K562 (cell line): Measurements from ENCODE around the gene RAB12.

ENCODE experiments used
- FOSL1 ChIP-seq: fragments of 200-800 bp; sonication (Bioruptor generic); conservative IDR thresholded peaks from 2 replicates; pipeline ENCODE4 v1.6.1; 2016; ENCODE audit warnings: missing genetic modification characterization, missing compliant biosample characterization
- IRF2 ChIP-seq: sonication (generic); formaldehyde crosslinking; IDR thresholded peaks from 2 replicates; pipeline ENCODE4 v1.8.1; 2022; ENCODE audit warnings: mild to moderate bottlenecking, missing genetic modification reagents
- MAFG ChIP-seq: fragments of 450-650 bp; conservative IDR thresholded peaks from 2 replicates; pipeline ENCODE4 v1.6.1; 2016; ENCODE audit warnings: missing genetic modification characterization, missing compliant biosample characterization
- NCOA1 ChIP-seq: fragments of 450-650 bp; IDR thresholded peaks from 2 replicates; pipeline ENCODE4 v1.6.1; 2016; ENCODE audit warnings: low read depth
- NFIC ChIP-seq: fragments of 450-650 bp; IDR thresholded peaks from 2 replicates; pipeline ENCODE4 v1.6.1; 2017; ENCODE audit warnings: mild to moderate bottlenecking, inconsistent platforms
- PML ChIP-seq: IDR thresholded peaks from 2 replicates; pipeline ENCODE4 v1.6.1; 2012; ENCODE audit warnings: low read length, inconsistent platforms
- PTRF ChIP-seq: fragments of 450-650 bp; IDR thresholded peaks from 2 replicates; pipeline ENCODE4 v1.6.1; 2016; ENCODE audit warnings: mild to moderate bottlenecking, missing genetic modification characterization, missing compliant biosample characterization
- SIN3A ChIP-seq, 2 experiments: fragments of 150-350 bp in 1 of 2; IDR thresholded peaks; 2 replicates each; pipeline ENCODE4 v1.6.1; 2011 to 2016; ENCODE audit warnings: borderline replicate concordance in 2 of 2, low read depth in 2 of 2, low read length in 2 of 2, mild to moderate bottlenecking in 2 of 2, moderate library complexity in 2 of 2; ENCODE audit not compliant: control insufficient read depth in 1 of 2
- SREBF2 ChIP-seq: sonication (generic); formaldehyde crosslinking; IDR thresholded peaks from 2 replicates; pipeline ENCODE4 v1.4.0; 2020; ENCODE audit warnings: mild to moderate bottlenecking, missing genetic modification reagents
- SRSF9 ChIP-seq: fragments of 200-400 bp; formaldehyde crosslinking; IDR thresholded peaks from 2 replicates; pipeline ENCODE4 v1.6.1; 2017; ENCODE audit warnings: low read depth, low read length, borderline replicate concordance
- ZNF274 ChIP-seq: IDR thresholded peaks from 2 replicates; pipeline ENCODE4 v1.6.1; 2011; ENCODE audit warnings: low read depth, mild to moderate bottlenecking, low read length, moderate library complexity, borderline replicate concordance
- ZNF583 ChIP-seq: fragments of 250-450 bp; sonication (Bioruptor Pico); IDR thresholded peaks from 2 replicates; pipeline ENCODE4 v1.4.0; 2020
- TF ChIP-seq, protein P1 (sequence below): sonication (generic); formaldehyde crosslinking; IDR thresholded peaks from 2 replicates; pipeline ENCODE4 v1.5.0; 2020; ENCODE audit warnings: missing genetic modification reagents
- TF ChIP-seq, protein P2 (sequence below), 3 experiments: IDR thresholded peaks in 2 of 3; conservative IDR thresholded peaks in 1 of 3; 2 replicates each; pipeline ENCODE4 v1.5.1; 2011 to 2012; ENCODE audit warnings: low read length in 3 of 3, mild to moderate bottlenecking in 3 of 3, control low read depth in 2 of 3, improper control_type of control experiment in 1 of 3, inconsistent platforms in 1 of 3, low read depth in 1 of 3, mixed read lengths in 1 of 3, moderate library complexity in 1 of 3; ENCODE audit not compliant: insufficient read depth in 2 of 3

DNA sequence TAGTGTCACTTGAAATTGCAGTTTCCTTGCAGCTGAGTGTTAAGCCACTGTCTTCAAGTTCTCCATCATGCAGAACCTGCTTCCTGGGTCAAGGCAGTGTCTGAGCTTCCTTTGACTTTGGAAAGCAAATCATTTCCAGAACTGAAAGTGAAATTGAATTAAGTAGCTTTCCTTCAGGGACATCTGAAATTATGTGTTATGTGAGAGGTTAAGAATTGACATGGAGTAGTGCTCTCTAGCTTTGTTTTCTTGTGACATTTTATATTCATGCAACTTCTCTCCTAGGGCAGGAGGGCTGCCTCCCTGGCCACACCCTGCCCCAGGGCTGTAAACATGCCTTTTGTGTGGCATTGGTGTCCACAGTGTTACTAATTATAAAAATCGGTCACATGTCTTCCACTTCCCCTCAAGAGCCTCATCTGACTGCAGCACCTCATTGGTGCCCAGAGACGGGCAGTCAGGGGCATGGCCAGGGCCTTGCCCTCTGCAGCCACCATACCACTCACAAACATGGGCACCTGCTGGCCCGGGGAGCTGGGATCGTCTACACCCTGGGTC is 14.4 kb downstream of the RAB12 start:
- TF ChIP-seq NCOA1 = no peak
- TF ChIP-seq, protein P1, sequence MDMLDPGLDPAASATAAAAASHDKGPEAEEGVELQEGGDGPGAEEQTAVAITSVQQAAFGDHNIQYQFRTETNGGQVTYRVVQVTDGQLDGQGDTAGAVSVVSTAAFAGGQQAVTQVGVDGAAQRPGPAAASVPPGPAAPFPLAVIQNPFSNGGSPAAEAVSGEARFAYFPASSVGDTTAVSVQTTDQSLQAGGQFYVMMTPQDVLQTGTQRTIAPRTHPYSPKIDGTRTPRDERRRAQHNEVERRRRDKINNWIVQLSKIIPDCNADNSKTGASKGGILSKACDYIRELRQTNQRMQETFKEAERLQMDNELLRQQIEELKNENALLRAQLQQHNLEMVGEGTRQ (CRISPR knock-in tag) = no peak
- TF ChIP-seq SREBF2 (CRISPR knock-in tag) = no peak
- no peak for TF ChIP-seq PML
- TF ChIP-seq, protein P2, sequence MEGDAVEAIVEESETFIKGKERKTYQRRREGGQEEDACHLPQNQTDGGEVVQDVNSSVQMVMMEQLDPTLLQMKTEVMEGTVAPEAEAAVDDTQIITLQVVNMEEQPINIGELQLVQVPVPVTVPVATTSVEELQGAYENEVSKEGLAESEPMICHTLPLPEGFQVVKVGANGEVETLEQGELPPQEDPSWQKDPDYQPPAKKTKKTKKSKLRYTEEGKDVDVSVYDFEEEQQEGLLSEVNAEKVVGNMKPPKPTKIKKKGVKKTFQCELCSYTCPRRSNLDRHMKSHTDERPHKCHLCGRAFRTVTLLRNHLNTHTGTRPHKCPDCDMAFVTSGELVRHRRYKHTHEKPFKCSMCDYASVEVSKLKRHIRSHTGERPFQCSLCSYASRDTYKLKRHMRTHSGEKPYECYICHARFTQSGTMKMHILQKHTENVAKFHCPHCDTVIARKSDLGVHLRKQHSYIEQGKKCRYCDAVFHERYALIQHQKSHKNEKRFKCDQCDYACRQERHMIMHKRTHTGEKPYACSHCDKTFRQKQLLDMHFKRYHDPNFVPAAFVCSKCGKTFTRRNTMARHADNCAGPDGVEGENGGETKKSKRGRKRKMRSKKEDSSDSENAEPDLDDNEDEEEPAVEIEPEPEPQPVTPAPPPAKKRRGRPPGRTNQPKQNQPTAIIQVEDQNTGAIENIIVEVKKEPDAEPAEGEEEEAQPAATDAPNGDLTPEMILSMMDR (IDR thresholded peaks at IDR 0.05 in 2 of 3, conservative IDR thresholded peaks at IDR 0.05 in 1 of 3; ENCODE audit: insufficient read depth in 2 of 3, low read depth in 1 of 3, low read length in 3 of 3) = no peak
- TF ChIP-seq SIN3A (IDR thresholded peaks at IDR 0.05; ENCODE audit: borderline replicate concordance in 2 of 2, control insufficient read depth in 1 of 2, low read depth in 2 of 2, low read length in 2 of 2) = no peak
- no peak for TF ChIP-seq ZNF583 (CRISPR knock-in tag)
- no peak for TF ChIP-seq MAFG (tag)
- TF ChIP-seq ZNF274 = no peak
- no peak for TF ChIP-seq SRSF9
- no peak for TF ChIP-seq FOSL1 (tag)
- TF ChIP-seq IRF2 (CRISPR knock-in tag) = no peak
- no peak for TF ChIP-seq PTRF (tag)
- no peak for TF ChIP-seq NFIC
